Measurements from ENCODE around the gene RMRP. TPM values are rescaled to one million over a fixed set of nuclear protein-coding genes. Genes with fewer than 3 reads are reported as not detected.
A peak's percentile ranks its signal among the peaks of the same experiment; 100 is the strongest.

RMRP gene
- total and polyA plus RNA-seq, 9 donors = 126 to 27,726 (median 13,004) TPM; not detected in 1

DNA sequence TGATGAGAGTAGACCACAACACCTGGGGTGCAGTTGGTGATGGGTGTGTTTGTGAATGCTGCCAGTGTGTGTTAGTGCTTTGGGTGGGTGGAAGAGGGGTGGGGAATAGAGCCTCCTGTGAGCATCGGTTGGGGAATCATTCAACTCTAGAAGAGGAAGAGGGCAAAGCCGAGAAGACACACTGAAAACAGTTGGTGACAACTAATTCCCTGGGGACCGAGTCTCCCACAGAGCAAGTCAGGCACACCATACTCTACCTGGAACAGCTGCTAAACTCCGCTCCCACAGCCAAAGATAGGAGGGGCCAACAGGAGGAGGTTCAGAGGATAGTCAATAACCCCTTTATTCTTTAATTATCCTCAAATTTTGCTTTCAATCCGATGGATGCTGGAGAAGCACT lies 8.7 kb upstream of the RMRP start:
- DNase-seq = no peak
- Histone ChIP-seq H3K9me3 (no peaks in the 10 kb centered on the region), H3K27me3 (no peaks in the 10 kb centered on the region), H3K4me3 (no peak overlapping the region), H3K27ac (no peak overlapping the region), H3K36me3 (no peaks in the 10 kb centered on the region), H3K4me1 (ENCODE audit: insufficient read depth) (no peaks in the 10 kb centered on the region)
- 83 to 88% (median 85%) methylated on average over 5 of the region's 5 CpGs for WGBS, 3 donors
- TF ChIP-seq EP300 (IDR thresholded peaks at IDR 0.05) = no peak
- TF ChIP-seq POLR2A (IDR thresholded peaks at IDR 0.05) = no peak
- TF ChIP-seq, protein P1, sequence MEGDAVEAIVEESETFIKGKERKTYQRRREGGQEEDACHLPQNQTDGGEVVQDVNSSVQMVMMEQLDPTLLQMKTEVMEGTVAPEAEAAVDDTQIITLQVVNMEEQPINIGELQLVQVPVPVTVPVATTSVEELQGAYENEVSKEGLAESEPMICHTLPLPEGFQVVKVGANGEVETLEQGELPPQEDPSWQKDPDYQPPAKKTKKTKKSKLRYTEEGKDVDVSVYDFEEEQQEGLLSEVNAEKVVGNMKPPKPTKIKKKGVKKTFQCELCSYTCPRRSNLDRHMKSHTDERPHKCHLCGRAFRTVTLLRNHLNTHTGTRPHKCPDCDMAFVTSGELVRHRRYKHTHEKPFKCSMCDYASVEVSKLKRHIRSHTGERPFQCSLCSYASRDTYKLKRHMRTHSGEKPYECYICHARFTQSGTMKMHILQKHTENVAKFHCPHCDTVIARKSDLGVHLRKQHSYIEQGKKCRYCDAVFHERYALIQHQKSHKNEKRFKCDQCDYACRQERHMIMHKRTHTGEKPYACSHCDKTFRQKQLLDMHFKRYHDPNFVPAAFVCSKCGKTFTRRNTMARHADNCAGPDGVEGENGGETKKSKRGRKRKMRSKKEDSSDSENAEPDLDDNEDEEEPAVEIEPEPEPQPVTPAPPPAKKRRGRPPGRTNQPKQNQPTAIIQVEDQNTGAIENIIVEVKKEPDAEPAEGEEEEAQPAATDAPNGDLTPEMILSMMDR (IDR thresholded peaks at IDR 0.05) = no peak
- intact Hi-C loops (cut with DNase I) = no loop called here

DNA sequence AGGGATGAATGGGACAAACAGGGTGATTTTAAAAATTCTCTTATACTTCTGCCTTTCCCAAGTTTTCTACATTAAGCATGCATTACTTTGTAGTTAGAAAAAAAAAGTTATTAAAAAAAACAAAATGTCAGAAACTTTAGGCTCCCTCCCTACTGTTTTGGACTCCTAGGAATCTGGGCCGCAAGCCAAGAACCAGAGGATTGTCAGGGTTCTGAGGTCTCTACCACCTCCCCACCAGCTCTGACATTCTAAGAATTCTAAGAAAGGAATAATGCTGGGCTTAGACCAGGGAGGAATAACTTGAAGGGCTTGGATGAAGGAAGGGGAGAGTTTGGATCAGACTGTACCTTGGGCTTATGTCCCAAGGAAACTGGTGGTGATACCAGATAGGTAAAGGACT lies 8.2 kb upstream of the RMRP start:
- DNase-seq = no peak
- H3K4me3 ChIP-seq = no peak overlapping the region
- intact Hi-C loops (cut with DNase I) = no loop called here
- no peaks in the 10 kb centered on the region for H3K9me3 ChIP-seq
- H3K36me3 ChIP-seq = no peaks in the 10 kb centered on the region
- no peak overlapping the region for H3K27ac ChIP-seq
- 19 to 30% (median 26%) methylated on average over 1 of the region's 1 CpG for WGBS, 3 donors
- TF ChIP-seq, protein P1 (IDR thresholded peaks at IDR 0.05) = no peak
- TF ChIP-seq POLR2A (IDR thresholded peaks at IDR 0.05) (no peak), EP300 (IDR thresholded peaks at IDR 0.05) (no peak)
- H3K27me3 ChIP-seq = no peaks in the 10 kb centered on the region
- no peaks in the 10 kb centered on the region for H3K4me1 ChIP-seq (ENCODE audit: insufficient read depth)

DNA sequence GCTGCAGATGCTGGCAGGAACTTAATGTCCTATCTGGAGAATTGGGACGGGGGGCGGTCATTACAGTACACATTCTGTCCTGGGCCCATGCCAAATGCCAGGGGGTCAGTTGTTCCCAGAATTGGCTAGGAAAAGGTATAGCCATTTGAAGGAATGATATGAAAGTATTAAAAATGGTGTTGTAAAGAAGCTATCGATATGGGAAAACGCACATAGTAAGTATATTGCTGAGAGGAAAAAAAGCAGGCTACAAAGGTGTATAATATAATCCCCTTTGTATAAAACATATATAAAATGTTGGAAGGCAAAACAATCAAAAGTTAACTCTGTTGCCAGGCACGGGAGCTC lies 7.6 kb upstream of the RMRP start:
- TF ChIP-seq POLR2A (IDR thresholded peaks at IDR 0.05) (no peak), EP300 (IDR thresholded peaks at IDR 0.05) (no peak)
- TF ChIP-seq, protein P1 (IDR thresholded peaks at IDR 0.05) = no peak
- 13 to 22% (median 19%) methylated on average over 5 of the region's 5 CpGs for WGBS, 3 donors
- no peak for DNase-seq
- H3K4me3 ChIP-seq = peak overlapping the region; percentile 45
- peak overlapping the region in 1 of 2 donors; percentile 24 for H3K27ac ChIP-seq
- no peaks in the 10 kb centered on the region for H3K4me1 ChIP-seq (ENCODE audit: insufficient read depth)
- no peaks in the 10 kb centered on the region for H3K36me3 ChIP-seq
- intact Hi-C loops (cut with DNase I) = no loop called here
- H3K27me3 ChIP-seq = no peaks in the 10 kb centered on the region
- H3K9me3 ChIP-seq = no peaks in the 10 kb centered on the region

DNA sequence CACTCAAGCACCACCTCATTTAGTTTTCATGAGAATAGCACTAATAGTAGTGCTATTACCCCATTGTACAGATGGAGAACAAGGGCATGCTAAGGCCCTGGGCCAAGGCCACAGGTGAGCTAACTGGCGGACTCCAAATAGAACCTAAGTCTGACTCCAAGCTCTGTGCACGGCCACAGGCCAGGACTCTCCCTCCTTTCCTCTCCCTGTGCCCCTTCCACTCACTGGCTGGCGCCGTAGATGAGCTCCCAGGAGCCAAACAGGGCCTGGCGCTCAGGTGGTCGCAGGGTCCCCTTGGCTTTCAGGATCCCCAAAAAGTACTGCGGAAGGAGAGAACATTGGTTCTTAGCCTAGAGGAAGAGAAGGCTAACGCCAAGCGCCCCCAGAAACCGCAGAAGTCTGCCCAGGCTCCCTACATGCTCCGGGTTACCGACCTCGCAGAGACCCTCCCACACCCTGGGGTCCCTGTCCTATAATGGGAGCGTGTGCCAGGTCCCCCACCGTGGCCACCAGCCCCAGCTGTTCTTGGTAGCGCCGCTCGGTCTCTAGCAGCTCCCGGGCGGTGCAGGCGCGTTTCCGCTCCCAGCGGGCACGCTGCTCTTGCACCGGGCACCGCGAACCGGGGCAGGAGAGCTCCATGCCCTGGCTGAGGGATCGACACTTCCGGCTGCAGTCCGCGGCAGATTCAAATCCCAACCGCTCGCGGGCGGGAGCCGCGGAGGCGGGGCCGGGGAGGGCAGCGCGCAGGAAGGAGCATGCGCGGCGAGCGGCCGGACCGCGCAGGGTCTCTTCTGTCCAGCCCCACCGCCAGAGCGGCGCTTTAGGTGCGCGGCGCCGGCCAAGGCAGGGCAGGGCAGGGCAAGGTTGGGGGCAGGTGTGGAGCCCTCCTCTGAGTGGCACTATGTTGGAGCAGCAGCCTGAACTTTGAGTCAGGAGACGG lies 7.0 kb upstream of the RMRP start, which contains the start of gene ARHGEF39:
Gene ARHGEF39 (minus strand): TSS at position 665 of the 940 bp plus-strand sequence. CDS start 26 bp downstream, at position 639.
- H3K4me1 ChIP-seq (ENCODE audit: insufficient read depth) = no peaks in the 10 kb centered on the region
- 7 to 9% (median 9%) methylated on average over 49 to 58 of the region's 58 CpGs for WGBS, 3 donors
- peak; percentile 69 to 85 (median 76) for DNase-seq
- H3K9me3 ChIP-seq = no peaks in the 10 kb centered on the region
- peak within 1 kb of the TSS; percentile 45 for H3K4me3 ChIP-seq
- intact Hi-C loops (cut with DNase I) = loop anchor here in 2 of 4 donors (5.0 kb wide), 2 partner anchors 62 to 68 kb away; partner anchors contain the start of genes CREB3 (in 1 of the 2) and TLN1 (in 1 of the 2)
- TF ChIP-seq, protein P1 (IDR thresholded peaks at IDR 0.05) = no peak
- TF ChIP-seq EP300 (IDR thresholded peaks at IDR 0.05) (no peak), POLR2A (IDR thresholded peaks at IDR 0.05) (no peak)
- H3K36me3 ChIP-seq = no peaks in the 10 kb centered on the region
- no peaks in the 10 kb centered on the region for H3K27me3 ChIP-seq
- peak within 1 kb of the TSS; percentile 1 to 24 for H3K27ac ChIP-seq
